Breast epithelium (tissue), 4 donors: Measurements from ENCODE around the gene PROK2. TPM values are rescaled to one million over a fixed set of nuclear protein-coding genes. Genes with fewer than 3 reads are reported as not detected.
A peak's percentile ranks its signal among the peaks of the same experiment; 100 is the strongest.

Source experiments
- DNase-seq, 2 donors: peaks; one replicate each; pipeline ENCODE4 v3.0.0-alpha.2; 2019; ENCODE audit warnings: low spot score in 2 of 2
- H3K27ac ChIP-seq, 2 donors: fragments of 200-600 bp; sonication (generic) in 1 of 2; one replicate each; pipeline ENCODE4 v1.5.1; 2016 to 2019; ENCODE audit warnings: mild to moderate bottlenecking in 1 of 2
- H3K27me3 ChIP-seq, 2 donors: fragments of 200-600 bp; sonication (generic) in 1 of 2; one replicate each; pipeline versions ENCODE4 v1.5.1 to v1.6.0; 2017 to 2019; ENCODE audit warnings: control low read depth in 1 of 2, mild to moderate bottlenecking in 1 of 2
- H3K36me3 ChIP-seq: fragments of 200-600 bp; one replicate; pipeline ENCODE4 v1.5.1; 2019
- H3K4me1 ChIP-seq, 2 donors: fragments of 200-600 bp; sonication (generic); one replicate each; pipeline ENCODE4 v1.5.1; 2016 to 2019; ENCODE audit warnings: control low read depth in 1 of 2
- H3K4me3 ChIP-seq, 3 donors: fragments of 200-600 bp; sonication (generic); 1 replicate in 2 of 3; 2 replicates in 1 of 3; pipeline ENCODE4 v1.5.1; 2016 to 2019; ENCODE audit warnings: mild to moderate bottlenecking in 3 of 3, moderate library complexity in 2 of 3
- H3K9me3 ChIP-seq, 2 donors: fragments of 200-600 bp; sonication (generic) in 1 of 2; one replicate each; pipeline ENCODE4 v1.5.1; 2016 to 2019; ENCODE audit warnings: control low read depth in 1 of 2
- POLR2A ChIP-seq: fragments of 450-650 bp; IDR thresholded peaks from one replicate; pipeline ENCODE4 v1.6.1; 2016; ENCODE audit warnings: antibody characterized with exemption, mild to moderate bottlenecking, moderate library complexity
- POLR2AphosphoS5 ChIP-seq, 3 donors: sonication (generic); formaldehyde crosslinking; IDR thresholded peaks; one replicate each; pipeline ENCODE4 v1.6.1; 2017; ENCODE audit warnings: antibody characterized with exemption in 3 of 3
- intact Hi-C: fragments of 100-400 bp; cut with DNase I; formaldehyde crosslinking; loops from one replicate; pipeline ENCODE4 v1.15.1; 2023; ENCODE audit warnings: low total_unique reads
- total RNA-seq, 3 donors: library from RNA; depleted of rRNA; stranded (reverse); fragments of >200 nt; gene quantifications; one replicate each; pipeline ENCODE4 v1.1.0, GENCODE V29; 2016
- TF ChIP-seq, protein P1 (sequence below), 3 donors: fragments of 450-650 bp; IDR thresholded peaks; one replicate each; pipeline ENCODE4 v1.5.1; 2016 to 2017; ENCODE audit warnings: antibody characterized with exemption in 3 of 3, mild to moderate bottlenecking in 3 of 3, moderate library complexity in 3 of 3

The PROK2 gene
- total RNA-seq, 3 donors from 2014 or later = not detected

DNA sequence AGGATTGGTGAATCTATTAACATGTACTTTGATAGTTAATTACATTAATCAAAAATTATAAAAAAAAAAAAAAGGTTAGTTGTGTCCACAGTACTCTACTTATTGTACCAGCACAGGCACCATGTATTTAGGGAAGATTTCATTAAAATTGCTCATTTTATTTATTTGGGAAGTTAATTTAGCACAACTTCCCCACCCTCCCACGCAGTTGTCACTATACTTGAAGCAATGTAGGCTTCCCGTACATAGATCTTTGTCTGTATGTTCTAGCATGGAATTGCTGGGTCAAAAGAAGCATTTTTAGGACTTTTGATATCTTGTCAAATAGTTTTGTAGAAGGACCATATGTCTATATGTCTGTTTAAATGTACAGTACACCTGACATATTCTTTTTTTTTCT is 26.9 kb downstream of the PROK2 start:
- Histone ChIP-seq H3K9me3 (no peaks in the 10 kb centered on the region), H3K27me3 (peaks cover 0 to 8% of the 10 kb centered on the region in 2 donors), H3K27ac (no peak overlapping the region), H3K4me1 (no peaks in the 10 kb centered on the region), H3K36me3 (no peaks in the 10 kb centered on the region), H3K4me3 (no peak overlapping the region)
- no peak for DNase-seq
- TF ChIP-seq POLR2A (no peak), POLR2AphosphoS5 (IDR thresholded peaks at IDR 0.05) (no peak)
- TF ChIP-seq, protein P1, sequence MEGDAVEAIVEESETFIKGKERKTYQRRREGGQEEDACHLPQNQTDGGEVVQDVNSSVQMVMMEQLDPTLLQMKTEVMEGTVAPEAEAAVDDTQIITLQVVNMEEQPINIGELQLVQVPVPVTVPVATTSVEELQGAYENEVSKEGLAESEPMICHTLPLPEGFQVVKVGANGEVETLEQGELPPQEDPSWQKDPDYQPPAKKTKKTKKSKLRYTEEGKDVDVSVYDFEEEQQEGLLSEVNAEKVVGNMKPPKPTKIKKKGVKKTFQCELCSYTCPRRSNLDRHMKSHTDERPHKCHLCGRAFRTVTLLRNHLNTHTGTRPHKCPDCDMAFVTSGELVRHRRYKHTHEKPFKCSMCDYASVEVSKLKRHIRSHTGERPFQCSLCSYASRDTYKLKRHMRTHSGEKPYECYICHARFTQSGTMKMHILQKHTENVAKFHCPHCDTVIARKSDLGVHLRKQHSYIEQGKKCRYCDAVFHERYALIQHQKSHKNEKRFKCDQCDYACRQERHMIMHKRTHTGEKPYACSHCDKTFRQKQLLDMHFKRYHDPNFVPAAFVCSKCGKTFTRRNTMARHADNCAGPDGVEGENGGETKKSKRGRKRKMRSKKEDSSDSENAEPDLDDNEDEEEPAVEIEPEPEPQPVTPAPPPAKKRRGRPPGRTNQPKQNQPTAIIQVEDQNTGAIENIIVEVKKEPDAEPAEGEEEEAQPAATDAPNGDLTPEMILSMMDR (IDR thresholded peaks at IDR 0.05) = no peak
- intact Hi-C loops = no loop called here

DNA sequence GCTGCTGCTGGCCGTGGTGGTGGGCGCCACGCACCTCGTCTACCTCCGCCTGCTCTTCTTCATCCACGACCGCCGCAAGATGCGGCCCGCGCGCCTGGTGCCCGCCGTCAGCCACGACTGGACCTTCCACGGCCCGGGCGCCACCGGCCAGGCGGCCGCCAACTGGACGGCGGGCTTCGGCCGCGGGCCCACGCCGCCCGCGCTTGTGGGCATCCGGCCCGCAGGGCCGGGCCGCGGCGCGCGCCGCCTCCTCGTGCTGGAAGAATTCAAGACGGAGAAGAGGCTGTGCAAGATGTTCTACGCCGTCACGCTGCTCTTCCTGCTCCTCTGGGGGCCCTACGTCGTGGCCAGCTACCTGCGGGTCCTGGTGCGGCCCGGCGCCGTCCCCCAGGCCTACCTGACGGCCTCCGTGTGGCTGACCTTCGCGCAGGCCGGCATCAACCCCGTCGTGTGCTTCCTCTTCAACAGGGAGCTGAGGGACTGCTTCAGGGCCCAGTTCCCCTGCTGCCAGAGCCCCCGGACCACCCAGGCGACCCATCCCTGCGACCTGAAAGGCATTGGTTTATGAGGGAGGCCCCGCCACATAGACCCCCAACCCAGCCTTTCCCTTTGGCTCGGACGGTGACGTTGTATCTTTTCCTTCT is 30.2 kb downstream of the PROK2 start:
- no peak for DNase-seq
- intact Hi-C loops = no loop called here
- Histone ChIP-seq H3K27ac (peak overlapping the region in 1 of 2 donors; percentile 70), H3K27me3 (no peaks in the 10 kb centered on the region), H3K9me3 (no peaks in the 10 kb centered on the region), H3K36me3 (no peaks in the 10 kb centered on the region), H3K4me1 (no peaks in the 10 kb centered on the region), H3K4me3 (peak overlapping the region; percentile 39 to 87 (median 64))
- TF ChIP-seq POLR2AphosphoS5 (IDR thresholded peaks at IDR 0.05) (no peak), POLR2A (no peak)
- TF ChIP-seq, protein P1 (IDR thresholded peaks at IDR 0.05) = no peak

DNA sequence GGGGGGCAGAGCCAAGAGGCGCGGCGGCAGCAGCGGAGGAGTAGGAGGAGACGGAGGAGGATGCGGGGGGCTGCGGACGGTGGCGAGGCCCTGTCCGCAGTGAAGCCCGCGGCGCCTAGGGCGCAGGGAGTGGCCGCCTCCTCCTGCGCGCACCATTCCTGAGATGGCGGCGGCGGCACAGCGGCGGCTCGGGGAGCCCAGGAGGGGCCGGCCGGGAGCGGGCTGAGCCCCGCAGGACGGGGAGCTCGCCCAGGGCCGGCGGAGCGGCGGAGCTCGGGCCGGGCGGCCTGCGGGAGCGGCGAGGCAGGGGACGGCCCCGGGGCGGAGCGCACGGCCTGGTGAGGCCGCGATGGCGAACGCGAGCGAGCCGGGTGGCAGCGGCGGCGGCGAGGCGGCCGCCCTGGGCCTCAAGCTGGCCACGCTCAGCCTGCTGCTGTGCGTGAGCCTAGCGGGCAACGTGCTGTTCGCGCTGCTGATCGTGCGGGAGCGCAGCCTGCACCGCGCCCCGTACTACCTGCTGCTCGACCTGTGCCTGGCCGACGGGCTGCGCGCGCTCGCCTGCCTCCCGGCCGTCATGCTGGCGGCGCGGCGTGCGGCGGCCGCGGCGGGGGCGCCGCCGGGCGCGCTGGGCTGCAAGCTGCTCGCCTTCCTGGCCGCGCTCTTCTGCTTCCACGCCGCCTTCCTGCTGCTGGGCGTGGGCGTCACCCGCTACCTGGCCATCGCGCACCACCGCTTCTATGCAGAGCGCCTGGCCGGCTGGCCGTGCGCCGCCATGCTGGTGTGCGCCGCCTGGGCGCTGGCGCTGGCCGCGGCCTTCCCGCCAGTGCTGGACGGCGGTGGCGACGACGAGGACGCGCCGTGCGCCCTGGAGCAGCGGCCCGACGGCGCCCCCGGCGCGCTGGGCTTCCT is 31.0 kb downstream of the PROK2 start, which contains the start of gene GPR27:
Gene GPR27, plus strand, starts transcription at position 155 of the 909 bp plus-strand sequence. Its CDS starts 195 bp downstream, at position 350.
- H3K36me3 ChIP-seq = no peaks in the 10 kb centered on the region
- no peak for TF ChIP-seq POLR2A
- no peak for TF ChIP-seq POLR2AphosphoS5 (IDR thresholded peaks at IDR 0.05)
- TF ChIP-seq, protein P1 (IDR thresholded peaks at IDR 0.05) = no peak
- no peaks in the 10 kb centered on the region for H3K27me3 ChIP-seq
- no peak for DNase-seq
- intact Hi-C loops = no loop called here
- no peaks in the 10 kb centered on the region for H3K9me3 ChIP-seq
- peak within 1 kb of the TSS; percentile 33 to 70 for H3K27ac ChIP-seq
- H3K4me3 ChIP-seq = peak within 1 kb of the TSS; percentile 39 to 87 (median 64)
- H3K4me1 ChIP-seq = no peaks in the 10 kb centered on the region

DNA sequence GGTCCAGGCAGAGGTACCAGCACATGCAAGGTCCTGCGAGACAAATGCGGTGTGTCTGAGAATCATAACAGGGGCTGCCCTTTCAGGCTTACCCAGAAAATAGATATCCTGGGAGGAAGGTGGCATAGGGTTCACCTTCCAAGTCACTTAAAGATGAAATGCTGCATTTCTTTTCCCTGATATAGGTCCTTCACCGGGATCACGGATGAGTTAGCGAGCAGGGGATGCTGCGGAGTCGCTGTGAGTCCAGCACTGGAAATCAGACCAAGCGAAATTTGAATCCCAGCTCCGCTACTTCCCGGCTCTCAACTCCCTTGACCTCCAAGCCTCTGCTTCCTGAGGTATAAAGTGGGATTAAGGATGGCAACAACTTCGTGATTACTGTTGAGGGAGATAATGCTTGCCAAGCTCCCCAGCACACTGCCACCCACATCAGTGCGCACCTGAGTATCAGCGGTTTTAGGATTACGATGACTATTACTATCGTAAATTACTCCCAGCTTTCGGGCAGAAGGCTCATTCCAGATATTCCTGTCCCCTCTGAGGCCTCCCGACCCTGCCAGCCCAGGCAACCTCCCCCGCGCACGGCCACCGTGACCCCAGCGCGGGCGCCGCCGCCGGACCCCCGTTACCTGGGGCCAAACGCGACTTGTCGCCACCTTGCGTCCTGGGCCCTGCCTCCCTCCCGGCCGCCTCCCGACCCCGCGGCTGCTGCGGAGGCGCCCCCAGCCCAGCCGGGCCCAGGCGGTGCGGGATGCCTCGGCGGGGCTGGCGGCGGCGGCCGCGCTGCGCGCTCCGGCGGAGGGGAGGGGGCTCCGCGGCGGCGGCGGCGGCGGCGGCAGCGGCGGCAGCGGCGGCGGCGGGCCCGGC is 31.9 kb downstream of the PROK2 start:
- Histone ChIP-seq H3K4me3 (peak overlapping the region; percentile 39 to 87 (median 64)), H3K4me1 (no peaks in the 10 kb centered on the region), H3K36me3 (no peaks in the 10 kb centered on the region), H3K27me3 (no peaks in the 10 kb centered on the region), H3K27ac (no peak overlapping the region), H3K9me3 (no peaks in the 10 kb centered on the region)
- TF ChIP-seq POLR2AphosphoS5 (IDR thresholded peaks at IDR 0.05) (no peak), POLR2A (no peak)
- TF ChIP-seq, protein P1 (IDR thresholded peaks at IDR 0.05) = no peak
- no peak for DNase-seq
- intact Hi-C loops = no loop called here
